GDM1 (cell line): ENCODE results near the gene DERL3.

Source experiments
- DNase-seq: peaks from one replicate; lab custom pipeline; 2025; lab: John Stamatoyannopoulos, UW

The DERL3 gene

GRCh38 chr22:23847310-23847920 lies 8.6 kb upstream of the DERL3 start:
- no peak for DNase-seq

- no peak for DNase-seq
Observed at GRCh38 chr22:23846081-23846469, 7.3 kb upstream of the DERL3 start.

- no peak for DNase-seq
Observed at GRCh38 chr22:23845265-23846080, 6.7 kb upstream of the DERL3 start.

- DNase-seq = no peak
Observed at GRCh38 chr22:23844739-23845202, 6.0 kb upstream of the DERL3 start.

GRCh38 chr22:23842599-23842998 lies 3.8 kb upstream of the DERL3 start:
- no peak for DNase-seq

- DNase-seq = no peak
Observed at GRCh38 chr22:23841736-23842445, 3.1 kb upstream of the DERL3 start.

GRCh38 chr22:23841292-23841691 lies 2.5 kb upstream of the DERL3 start:
- no peak for DNase-seq

- DNase-seq = no peak
Observed at GRCh38 chr22:23840026-23840425, 1.2 kb upstream of the DERL3 start.

GRCh38 chr22:23837911-23838680 lies 710 bp downstream of the DERL3 start:
- no peak for DNase-seq

GRCh38 chr22:23837496-23837859 lies 1.3 kb downstream of the DERL3 start:
- DNase-seq = no peak

GRCh38 chr22:23836692-23837495 lies 1.9 kb downstream of the DERL3 start:
- no peak for DNase-seq

GRCh38 chr22:23836281-23836680 lies 2.5 kb downstream of the DERL3 start:
- no peak for DNase-seq

- no peak for DNase-seq
Observed at GRCh38 chr22:23835484-23836144, 3.2 kb downstream of the DERL3 start.

GRCh38 chr22:23834793-23835483 lies 3.9 kb downstream of the DERL3 start:
- no peak for DNase-seq

GRCh38 chr22:23834406-23834792 lies 4.4 kb downstream of the DERL3 start:
- no peak for DNase-seq

GRCh38 chr22:23833911-23834317 lies 4.9 kb downstream of the DERL3 start:
- DNase-seq = no peak

GRCh38 chr22:23833017-23833751 lies 5.6 kb downstream of the DERL3 start:
- no peak for DNase-seq

GRCh38 chr22:23832226-23833016 lies 6.4 kb downstream of the DERL3 start:
- DNase-seq = no peak

GRCh38 chr22:23831781-23832180 lies 7.0 kb downstream of the DERL3 start:
- DNase-seq = no peak
